ENCODE results near the gene CSMD2.

Gene CSMD2

GRCh38 chr1:34155860-34156259, 9.2 kb downstream of the CSMD2 start:
- DNase-seq (ENCODE audit: low read depth in 2 of 2), result no peak

- DNase-seq (ENCODE audit: low read depth in 2 of 2), result no peak
These were observed 11.8 kb downstream of the CSMD2 start for GRCh38 chr1:34153246-34153645.

- DNase-seq (ENCODE audit: low read depth in 2 of 2), result no peak
These were observed 15.5 kb downstream of the CSMD2 start for GRCh38 chr1:34149501-34149900.

DNA sequence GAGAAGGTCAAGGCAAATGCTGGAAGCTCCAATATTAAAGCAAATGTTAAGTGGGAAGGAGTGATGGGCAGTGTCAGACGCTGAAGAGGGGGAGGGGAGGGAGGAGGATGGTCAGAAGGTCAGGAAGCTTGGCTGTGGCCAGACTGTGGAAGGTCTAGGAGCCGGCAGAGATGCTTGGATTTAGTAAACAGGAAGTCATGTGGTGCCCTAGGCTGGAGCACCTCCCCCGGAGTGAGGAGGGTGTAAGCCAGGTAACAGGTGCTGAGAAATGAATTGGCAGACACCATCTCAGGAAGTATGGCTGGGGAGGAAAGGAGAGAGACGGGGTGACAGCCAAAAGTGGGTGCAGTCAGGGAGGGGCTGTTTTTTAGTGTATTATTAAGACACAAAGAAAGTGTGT, 17.7 kb downstream of the CSMD2 start:
- no peak for DNase-seq (ENCODE audit: low read depth in 2 of 2)

DNA sequence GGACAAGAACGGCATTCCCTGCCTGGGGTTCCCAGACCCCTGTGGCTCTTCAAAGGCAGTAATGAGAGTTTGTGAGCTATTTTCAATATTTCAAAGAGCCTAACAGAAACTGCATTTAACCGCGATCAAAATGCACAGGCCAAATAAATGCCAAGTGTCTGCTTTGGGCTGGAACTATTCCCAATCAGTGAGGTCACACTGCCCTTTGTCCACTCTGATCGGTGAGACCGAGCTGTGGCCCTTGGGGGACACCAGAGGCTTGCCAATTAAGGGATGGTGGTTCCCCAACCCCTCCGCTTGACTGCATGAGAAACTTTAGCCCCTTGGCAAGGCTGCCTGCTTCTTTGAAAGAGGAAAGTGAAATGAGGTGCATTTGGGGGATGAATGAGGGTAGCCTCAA, 20.3 kb downstream of the CSMD2 start:
- DNase-seq (ENCODE audit: low read depth in 2 of 2), result no peak

GRCh38 chr1:34143975-34144374, 21.1 kb downstream of the CSMD2 start:
- no peak for DNase-seq (ENCODE audit: low read depth in 2 of 2)

- no peak for DNase-seq (ENCODE audit: low read depth in 2 of 2)
These were observed 24.9 kb downstream of the CSMD2 start for GRCh38 chr1:34140011-34140676.

- DNase-seq (ENCODE audit: low read depth in 2 of 2), result no peak
These were observed 27.6 kb downstream of the CSMD2 start for GRCh38 chr1:34137411-34137810.

DNA sequence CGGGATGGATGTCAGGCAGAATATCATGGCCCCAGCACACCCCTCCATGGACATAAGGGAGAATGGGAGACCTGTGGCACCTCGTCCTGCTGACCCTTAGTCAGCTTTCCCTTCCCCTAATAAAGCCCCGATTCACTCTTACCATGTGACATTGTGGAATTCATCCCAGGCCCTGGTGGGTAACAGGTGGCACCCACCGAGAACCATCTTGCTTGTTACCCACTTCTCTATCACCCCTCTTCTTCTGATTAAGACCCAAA, 32.9 kb downstream of the CSMD2 start:
- no peak for DNase-seq (ENCODE audit: low read depth in 2 of 2)

DNA sequence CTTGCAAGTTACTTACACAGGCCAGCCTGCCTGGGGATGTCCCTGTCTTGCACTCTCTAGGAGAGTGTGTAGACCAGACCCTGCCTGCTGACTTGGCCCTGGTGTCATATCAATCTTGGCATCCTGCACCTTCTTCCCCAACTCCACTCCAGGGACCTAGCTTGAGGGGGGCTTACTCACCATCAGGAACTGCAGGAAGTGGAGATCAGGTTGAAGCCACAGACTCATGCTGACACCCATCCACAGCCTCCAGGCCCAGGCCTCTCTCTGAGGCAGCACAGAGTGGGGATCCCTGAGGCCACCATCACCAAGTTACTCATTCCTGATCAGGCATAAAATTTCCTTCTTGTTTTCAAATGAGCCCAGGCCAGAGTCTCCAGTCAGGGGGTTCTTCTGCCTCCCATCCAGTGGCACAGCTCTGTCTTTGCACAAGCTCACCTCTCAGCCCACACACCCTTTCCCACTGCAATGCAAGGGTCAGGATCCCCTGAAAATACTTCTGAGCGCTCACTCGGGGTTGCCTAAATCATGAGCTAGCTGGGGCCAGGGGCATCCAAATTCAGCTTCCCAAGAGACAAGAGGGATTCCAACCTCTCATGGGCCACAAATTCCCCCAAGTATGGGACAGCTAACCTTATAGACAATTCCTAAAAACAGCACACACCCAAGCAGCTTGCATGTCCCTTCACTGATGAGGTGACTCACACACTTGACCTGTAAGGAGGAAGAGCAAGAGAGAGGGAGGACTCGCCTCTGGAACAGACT, 33.5 kb downstream of the CSMD2 start:
- no peak for DNase-seq (ENCODE audit: low read depth in 2 of 2)

DNA sequence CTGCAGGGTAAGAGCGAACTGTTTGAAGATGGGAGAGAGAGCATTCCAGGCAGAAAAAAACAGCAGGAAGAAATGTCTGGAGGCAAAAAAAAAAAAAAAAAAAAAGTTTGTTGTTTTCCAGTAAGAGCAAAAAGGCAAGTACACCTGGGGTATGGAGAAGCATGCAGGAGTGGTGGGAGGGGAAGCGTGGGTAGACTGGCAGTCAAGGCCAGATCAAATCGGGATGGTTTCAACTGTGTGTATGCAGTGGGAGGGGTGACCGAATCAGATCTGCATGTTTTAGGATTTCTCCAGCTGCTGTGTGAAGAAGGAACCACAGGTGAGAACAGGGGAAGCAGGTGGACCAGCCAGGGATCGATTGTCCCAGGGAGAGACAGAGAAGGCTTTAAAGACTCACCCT, 34.7 kb downstream of the CSMD2 start:
- DNase-seq (ENCODE audit: low read depth in 2 of 2), result no peak

GRCh38 chr1:34129630-34130029, 35.4 kb downstream of the CSMD2 start:
- DNase-seq (ENCODE audit: low read depth in 2 of 2), result no peak

DNA sequence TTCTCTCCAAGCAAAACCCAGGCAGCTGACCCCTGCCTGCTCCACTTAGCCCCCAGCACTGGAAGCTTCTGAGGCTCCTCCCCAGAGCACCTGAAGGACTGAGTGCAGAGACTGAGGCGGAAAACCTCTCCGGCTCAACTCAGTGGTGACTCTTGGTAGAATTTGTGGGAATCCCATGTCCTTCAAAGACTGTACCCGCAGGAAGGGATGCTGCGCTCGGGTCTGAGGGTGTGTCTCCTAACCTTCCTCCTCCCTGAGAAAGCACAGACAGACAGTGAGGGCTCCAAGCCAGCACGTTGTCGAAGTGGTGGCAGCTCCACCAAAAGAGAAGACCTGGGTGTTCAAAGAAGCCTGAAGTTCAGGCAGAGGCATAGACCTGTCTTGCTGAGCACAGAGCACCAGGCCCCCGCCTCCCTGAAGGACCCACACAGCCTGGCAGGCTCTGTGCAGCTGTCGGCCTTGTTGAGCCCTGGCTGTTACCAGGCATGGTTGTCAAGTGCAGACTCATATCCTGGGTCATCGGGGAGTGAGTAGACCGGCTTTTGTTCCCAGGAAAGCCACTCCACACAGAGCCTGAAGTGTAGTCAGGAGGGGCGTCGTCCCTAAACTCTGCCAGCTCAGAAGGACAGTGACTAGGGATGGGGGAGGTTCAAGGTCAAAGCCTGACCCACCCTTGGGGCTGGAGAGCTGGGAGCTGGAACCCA, 36.7 kb downstream of the CSMD2 start:
- DNase-seq (ENCODE audit: low read depth in 2 of 2), result no peak

- no peak for DNase-seq (ENCODE audit: low read depth in 2 of 2)
These were observed 37.7 kb downstream of the CSMD2 start for GRCh38 chr1:34127006-34128000.

- DNase-seq (ENCODE audit: low read depth in 2 of 2), result no peak
These were observed 38.5 kb downstream of the CSMD2 start for GRCh38 chr1:34126486-34126885.

DNA sequence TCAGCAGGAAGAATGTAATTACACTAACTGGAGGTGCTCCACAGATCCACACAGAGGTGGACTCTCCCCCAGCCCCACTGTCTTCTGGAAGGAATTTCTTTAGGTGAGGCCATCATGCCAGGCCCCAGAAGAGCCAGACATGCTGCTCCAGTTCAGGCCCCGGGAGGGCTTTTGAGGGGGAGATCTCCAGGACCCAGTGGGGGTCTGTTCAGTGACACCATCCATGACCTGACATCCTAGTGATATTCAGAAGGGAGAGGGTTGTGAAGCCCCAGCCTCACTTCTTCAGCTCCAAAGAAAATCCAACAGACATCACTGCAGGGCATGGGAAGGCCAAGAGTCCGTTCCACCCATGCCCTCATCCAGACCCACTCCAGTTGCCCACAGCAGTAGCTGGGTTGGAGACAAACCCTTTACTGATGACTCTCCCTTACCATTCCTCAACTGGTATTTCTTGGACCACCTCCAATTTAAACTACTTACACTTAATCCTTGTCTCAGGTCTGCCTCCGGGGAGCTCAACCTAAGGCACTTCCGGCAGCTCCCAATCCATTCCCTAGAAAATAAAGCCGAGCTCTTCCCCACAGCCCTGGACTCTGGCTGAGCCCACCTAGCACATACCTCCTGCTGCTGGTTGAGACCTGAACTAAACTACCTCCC, 39.2 kb downstream of the CSMD2 start:
- DNase-seq (ENCODE audit: low read depth in 2 of 2), result no peak

DNA sequence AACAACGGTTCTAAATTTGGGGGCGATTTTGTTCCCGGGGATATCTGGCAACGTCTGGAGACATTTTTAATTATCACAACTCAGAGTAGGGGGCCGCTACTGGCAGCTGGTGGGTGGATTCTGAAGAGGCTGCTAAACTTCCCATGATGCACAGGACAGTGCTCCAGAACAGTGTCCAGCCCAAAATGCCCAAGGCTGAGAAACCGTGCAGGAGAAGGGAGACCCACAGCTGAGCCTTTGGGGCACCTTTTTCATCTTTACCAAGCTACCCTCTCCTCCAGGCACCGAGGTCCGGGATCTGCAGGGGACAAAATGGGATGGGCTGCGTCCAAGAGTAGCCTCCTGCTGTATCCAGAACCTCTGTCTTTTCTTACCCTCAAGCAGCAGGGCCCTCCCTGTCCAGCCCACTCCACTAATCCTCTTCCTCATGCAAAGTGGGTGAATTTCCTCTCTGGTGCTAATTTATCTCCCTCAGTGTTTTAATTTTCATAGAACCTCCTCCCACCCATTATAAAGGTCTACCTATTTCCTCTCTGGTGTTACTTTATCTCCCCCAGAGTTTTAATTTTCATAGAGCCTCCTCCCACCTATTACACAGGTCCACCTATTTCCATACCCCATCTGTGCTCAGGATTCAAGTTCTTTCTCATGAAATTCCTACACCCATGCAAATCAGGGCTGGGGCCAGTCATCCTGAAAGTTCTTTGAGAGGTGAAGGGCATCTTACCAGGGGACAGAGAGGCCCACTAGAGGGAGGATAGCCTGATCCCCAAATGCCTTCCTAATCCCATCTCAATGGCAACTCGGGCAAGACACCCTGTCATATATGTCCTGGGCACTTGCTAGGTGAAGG, 42.7 kb downstream of the CSMD2 start:
- no peak for DNase-seq (ENCODE audit: low read depth in 2 of 2)

- DNase-seq (ENCODE audit: low read depth in 2 of 2), result no peak
These were observed 49.8 kb downstream of the CSMD2 start for GRCh38 chr1:34115233-34115632.

DNA sequence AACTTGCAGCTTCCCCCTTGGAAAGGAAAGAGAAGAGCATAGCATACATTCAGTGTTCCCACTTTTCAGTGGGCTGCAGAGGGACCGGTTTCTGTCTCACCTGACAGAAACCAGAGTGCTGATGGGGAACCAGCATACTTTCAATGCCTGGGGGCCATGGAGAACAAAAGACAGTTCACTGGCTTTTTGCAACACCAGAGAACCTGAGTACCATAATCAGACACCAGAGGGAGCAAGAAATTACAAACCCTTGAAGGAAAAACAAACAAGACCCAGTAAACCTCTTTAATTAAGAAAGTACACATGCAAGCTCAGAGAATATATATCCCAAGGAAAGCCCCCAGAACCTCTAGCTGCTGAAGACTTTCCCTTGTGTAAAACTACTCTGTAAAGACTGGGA, 51.1 kb downstream of the CSMD2 start:
- DNase-seq (ENCODE audit: low read depth in 2 of 2), result no peak

- no peak for DNase-seq (ENCODE audit: low read depth in 2 of 2)
These were observed 51.7 kb downstream of the CSMD2 start for GRCh38 chr1:34113362-34113761.

- no peak for DNase-seq (ENCODE audit: low read depth in 2 of 2)
These were observed 56.3 kb downstream of the CSMD2 start for GRCh38 chr1:34108711-34109110.
